GM23248 (cell line): ENCODE data around the gene NKAIN2.

ENCODE experiments used
- EZH2 ChIP-seq: fragments of 200-600 bp; sonication (generic); IDR thresholded peaks from 2 replicates; pipeline ENCODE4 v1.6.1; 2018; ENCODE audit warnings: antibody characterized with exemption, mild to moderate bottlenecking; ENCODE audit not compliant: insufficient read depth, poor library complexity, severe bottlenecking
- EZH2phosphoT487 ChIP-seq: fragments of 200-600 bp; sonication (generic); IDR thresholded peaks from 2 replicates; pipeline ENCODE4 v1.6.1; 2018; ENCODE audit warnings: antibody characterized with exemption, moderate library complexity, mild to moderate bottlenecking, low read depth; ENCODE audit not compliant: insufficient read depth

- TF ChIP-seq EZH2phosphoT487 (no peak), EZH2 (no peak)
Measured at GRCh38 chr6:124007266-124007665, 203.6 kb downstream of the NKAIN2 start.
